GM19395 (cell line): ENCODE measurements around the gene EEF1E1.

Experiments
- ATAC-seq: cut with Tn5 transposase; IDR thresholded peaks from one replicate; pipeline ENCODE4 v1.9.1; 2021; ENCODE audit warnings: mild to moderate bottlenecking, moderate library complexity; ENCODE audit not compliant: unreplicated experiment

The EEF1E1 gene

DNA sequence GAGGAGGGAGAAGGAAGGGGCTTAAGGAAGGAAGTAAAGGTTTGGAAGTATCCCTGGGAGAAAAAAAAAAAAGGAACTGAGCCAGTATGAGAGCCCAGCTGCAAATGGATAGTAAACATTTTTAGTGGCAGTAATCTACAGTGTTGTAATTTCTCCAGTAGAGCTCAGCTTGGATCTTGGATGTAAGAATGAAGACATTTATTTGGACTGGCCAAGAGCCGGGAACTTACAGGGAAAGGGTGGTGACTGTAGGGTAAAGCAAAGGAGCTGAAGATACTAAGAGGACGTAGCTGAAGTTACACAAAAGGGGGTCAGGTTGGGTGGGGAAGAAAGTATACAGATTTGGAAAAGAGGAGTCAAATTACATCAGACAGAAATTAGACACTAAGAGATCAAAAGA, 13.5 kb downstream of the EEF1E1 start:
- ATAC-seq = no peak

DNA sequence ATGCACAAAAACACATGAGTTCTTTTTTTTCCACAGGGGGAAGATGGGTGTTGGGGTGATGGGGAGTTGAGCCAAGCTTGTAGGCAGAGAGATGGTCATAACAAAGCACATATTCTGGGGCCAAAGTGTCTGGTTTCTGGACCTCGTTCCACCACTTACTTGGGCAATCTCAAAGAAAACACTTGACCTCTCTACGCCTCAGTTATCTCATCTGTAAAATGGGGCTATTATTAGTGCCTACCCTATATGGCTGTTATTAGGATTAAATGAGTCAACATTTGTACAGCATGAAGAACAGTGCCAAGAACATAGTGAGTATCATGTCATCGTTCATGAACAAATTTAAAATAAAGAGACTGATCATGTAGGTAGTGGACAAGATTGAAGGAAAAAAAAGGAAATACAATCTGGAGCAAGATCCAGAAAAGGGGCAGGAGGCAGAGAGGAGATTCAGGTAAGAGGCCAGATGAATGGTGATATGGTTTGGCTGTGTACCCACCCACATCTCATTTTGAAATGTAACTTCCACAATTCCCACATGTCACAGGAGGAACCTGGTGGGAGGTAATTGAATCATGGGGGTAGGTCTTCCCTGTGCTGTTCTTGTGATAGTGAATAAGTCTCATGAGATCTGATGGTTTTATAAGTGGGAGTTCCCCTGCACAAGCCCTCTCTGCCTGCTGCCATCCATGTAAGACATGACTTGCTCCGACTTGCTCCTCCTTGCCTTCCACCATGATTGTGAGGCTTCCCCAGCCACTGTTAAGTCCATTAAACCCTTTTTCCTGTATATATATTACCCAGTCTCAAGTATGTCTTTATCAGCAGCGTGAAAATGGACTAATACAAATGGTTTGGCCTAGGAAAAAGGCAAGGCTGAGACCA, 14.2 kb downstream of the EEF1E1 start:
- ATAC-seq = no peak

DNA sequence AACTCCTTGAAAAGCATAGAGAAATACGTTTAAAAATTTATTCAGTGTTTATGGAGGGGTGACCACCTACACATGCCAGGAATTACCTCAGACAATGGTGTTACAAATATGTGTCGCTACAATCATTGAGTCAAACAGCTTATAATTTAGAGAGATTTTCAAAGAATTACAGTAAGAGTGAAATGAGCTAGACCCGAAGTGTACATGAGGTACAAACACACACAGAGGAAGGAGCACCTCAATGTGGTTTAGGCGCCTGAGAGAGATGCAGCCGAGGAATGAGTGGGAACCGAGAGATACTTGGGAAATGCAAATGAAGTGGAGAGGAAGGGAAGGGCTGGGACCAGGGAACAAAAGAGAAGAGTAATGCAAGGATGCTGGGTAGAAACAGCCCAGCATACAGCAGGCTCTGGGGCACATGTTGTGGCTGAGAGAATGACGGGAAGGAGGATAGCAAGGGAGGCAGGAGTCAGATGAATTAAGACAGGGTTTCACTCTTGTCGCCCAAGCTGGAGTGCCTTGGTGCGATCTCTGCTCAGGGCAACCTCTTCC, 15.5 kb downstream of the EEF1E1 start:
- ATAC-seq = no peak

DNA sequence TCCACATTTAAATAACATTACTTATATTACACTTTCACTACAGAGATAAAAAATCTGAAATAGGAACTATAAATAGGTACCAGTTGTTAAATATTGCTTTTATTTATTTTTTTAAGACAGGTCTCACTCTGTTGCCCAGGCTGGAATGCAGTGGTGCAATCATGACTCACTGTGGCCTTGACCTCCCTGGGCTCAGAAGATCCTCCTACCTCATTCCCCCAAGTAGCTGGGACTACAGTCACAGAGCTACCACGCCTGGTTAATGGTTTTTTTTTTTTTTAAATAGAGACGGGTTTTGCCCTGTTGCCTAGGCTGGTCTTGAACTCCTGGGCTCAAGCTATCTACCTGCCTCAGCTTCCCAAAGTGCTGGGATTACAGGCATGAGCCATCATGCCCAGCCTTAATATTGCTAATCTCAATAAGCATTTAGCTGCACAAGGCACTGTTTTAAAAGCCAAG, 17.3 kb downstream of the EEF1E1 start:
- no peak for ATAC-seq

DNA sequence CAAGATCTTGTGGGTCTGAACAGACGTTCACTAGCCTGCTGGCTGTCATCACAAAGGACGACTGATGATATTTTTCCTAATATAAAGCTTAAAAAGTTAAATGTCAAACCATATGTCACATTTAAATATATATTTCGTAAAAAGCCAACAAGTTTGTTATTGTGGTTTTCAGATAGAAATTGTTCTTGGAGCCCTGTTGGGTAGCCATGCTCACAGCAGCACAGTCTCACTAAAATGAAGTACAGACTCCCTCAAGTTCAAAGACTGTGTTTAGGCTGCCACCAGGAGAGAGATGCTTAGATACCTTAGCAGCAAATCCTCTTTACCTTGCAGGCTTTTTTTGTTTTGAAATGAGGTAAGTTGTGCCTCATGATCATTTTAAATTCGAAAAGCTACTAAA, 17.8 kb downstream of the EEF1E1 start:
- no peak for ATAC-seq

DNA sequence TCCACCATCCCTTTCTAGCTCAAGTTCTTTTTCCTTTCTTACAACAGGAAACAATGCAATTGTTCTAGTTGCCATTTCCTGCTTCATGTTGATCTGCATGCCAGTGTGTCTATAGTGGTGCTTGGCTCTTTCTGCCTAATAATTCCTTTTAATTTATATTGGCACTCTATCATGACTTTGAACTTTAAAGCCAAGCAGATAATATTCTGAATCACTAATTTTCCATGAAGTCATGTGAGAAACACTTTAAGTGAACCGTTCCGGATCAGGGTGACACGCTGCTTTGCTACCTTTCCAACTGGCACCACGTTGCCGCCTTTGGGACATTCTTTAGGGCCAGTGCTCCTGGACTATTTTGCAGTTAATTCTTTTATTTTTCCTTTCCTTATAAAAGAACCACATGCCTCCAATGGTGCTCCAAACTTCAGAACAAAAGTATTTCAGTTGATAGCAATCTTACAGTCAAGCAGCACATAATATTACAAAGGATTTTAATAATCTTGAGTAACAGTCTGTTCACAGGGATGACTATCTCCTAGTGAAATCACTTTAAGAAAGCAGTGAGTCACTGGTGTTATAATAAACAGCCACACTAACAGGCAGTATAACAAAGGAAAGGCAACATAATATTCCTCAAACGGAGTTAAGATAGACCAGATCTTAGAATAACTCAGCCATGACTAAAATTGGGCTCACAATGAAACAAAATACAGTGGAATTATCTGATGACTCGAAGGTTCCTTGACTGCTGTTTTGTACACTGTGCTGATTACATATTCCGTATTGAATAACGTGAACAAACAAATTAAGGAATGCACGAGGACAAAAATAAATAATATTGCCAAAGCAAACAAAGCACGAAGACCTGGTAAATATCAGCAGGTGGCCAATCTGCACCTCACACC, 19.1 kb downstream of the EEF1E1 start:
- no peak for ATAC-seq

DNA sequence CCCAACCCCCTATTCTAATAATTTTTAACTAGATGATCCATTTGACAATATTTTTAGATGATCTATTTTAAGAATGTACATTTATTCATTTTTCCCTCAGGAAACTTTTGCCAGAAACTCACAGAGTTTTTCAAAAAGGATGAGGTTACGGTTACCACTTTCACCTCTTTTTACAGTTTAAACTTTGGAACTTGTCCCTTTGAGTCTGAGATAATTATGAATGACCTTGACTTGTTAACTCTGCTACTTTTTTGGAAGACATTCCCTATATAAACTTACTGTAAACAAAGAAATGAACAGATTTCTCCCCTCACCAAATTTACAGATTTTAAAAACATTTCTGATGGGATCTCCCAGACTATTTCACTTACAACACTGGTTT, 19.8 kb downstream of the EEF1E1 start:
- ATAC-seq = no peak

DNA sequence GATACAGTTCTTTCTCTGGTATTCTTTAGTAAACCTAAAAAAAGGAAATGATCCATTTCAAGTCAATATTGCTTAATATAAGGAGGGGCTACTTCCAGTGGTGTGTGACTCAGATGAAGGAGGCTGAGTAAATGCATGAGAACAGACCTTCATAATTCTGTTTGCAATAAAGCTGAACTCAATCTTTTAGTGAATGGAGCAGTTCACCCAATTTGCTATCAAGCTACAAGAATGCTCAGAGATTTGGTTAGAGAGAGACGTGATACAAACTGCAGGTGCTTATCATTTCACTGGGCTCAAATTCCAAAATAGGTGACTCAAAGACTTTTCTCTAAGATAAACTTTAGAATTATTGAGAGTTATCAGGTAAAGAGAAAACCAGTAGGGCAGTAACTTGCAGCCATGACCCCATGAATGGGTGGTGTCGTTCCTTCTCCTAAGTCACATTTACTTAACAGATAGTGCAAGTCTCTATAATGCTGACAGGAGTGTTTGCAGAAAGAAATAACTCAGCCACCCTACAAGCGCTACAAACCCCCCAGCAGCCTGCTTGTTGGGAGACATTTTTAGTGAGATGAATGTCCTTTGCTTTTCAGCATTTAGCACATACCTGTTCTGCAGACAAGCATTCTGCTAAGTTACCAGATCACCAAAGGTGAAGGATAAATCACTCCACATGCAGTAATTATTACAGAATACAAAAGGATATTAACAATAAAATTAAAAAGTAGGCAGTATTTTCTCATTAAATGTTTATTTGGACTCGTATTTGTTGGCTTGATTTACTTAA, 21.8 kb downstream of the EEF1E1 start:
- no peak for ATAC-seq

DNA sequence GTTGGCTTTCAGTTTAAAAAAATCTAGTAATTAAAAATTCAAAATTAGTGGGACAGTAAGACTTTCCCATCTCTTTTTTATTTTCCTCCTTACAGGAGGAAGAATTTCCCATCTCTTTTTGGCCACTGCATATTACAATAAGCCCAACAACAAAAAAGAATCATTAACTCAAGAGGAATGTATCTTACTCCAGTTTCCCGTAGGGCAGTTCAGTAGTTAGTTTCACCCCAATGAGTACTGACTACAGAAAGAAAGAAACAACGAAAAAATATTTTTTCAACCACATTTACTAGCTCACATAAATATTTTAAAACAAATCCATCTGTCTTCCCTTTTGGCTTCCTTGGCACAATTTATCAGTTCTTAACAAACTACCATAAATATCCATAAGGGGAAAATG, 23.2 kb downstream of the EEF1E1 start:
- no peak for ATAC-seq

DNA sequence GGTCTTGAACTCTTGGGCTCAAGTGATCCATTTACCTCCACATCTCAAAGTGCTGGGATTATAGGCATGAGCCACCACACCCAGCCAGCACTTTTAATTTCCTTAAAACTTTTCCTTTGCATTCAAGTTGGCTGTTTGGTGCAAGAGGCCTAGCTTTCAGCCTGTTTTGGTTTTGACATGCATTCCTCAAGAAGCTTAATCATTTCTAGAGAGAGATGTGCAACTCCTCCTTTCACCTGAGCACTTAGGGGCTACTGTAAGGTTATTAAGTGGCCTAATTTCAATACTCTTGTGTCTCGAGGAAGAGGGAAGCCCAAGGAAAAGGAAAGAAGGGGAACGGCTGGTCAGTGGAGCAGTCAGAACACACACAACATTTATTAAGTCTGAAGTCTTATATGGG, 24.4 kb downstream of the EEF1E1 start:
- ATAC-seq = no peak

DNA sequence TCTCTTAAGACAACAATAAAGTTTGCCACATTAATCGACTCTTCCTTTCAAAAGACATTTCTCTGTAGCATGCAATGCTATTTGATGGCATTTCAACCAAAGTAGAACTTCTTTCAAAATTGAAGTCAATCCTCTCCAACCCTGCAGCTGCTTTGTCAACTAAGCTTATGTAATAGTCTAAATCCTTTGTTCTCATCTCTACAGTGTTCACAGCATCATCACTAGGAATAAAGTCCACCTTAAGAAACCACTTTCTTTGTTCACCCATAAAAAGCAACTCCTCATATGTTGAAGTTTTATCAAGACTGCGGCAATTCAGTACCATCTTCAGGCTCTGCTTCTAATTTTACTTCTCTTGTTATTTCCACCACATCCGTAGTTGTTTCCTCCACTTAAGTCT, 26.6 kb downstream of the EEF1E1 start:
- ATAC-seq = no peak

DNA sequence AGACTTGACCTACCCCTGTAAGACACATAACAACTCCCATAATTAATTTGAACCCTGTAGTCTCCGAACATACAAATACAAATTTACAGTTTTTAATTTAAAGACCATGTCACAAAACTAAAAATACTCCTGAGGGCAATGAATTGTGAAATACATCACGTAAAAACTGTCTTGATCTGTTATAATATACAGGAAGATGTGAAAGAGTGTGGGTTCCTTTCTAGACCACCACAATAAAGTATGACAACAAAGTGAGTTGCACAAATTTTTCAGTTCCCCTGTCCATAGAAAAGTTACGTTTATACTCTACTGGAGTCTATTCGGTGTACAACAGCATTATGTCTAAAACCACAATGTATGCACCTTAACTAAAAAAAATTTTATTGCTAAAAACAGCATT, 27.2 kb downstream of the EEF1E1 start:
- ATAC-seq = no peak

DNA sequence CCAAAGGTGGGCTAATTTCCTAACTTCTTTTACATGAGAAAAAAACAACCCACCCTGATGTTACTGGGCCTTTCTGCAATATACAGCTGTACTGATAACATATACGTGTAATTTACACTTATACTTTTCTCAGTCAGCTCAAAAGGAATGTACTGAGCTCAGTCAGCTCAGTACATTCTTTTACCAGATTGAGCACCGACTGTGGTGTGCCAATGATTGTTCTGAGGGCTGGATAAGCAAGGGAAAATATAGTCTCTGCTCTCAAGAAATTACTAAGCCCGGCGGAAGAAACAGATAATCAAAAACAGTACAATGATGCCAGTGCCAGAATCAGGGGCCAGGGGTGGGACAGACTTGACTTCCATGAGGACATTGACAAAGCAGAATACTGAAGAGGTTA, 28.1 kb downstream of the EEF1E1 start:
- no peak for ATAC-seq

DNA sequence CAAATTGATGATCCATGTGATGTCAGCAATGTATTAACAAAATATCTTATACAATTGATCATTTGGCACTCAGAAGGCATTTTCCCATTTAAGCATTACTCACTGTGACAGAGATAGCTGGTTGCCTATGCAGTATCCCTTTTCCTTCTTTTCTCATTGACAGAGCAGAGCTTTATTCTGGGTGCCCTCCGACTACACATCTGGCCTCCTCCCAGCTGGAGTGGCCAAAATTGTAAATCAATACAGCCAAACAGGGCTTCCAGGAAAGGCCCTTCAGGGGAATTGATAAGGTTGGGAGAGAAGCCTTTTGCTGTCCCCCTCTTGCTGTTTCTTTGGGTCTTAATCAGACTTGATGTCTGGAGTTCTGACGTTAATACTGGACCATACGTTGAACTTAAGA, 28.6 kb downstream of the EEF1E1 start:
- ATAC-seq = no peak

DNA sequence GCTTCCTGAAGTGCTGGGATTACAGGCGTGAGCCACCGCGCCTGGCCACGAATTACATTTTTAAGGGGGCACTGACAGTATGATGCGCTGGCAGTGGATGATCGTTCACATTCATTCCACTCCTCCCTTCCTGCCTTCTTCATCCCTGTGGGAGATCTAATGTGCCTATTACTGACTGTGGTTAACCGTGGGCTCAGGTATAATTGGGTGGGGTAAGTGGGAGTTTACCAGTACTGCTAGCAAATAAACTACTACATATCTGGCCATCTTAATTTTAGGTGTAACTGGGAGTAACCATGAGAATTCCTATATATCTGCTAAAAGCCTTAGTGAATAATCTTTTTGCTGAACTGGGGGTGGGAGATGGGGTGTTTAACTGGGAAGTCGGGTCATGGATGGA, 31.6 kb downstream of the EEF1E1 start:
- no peak for ATAC-seq

DNA sequence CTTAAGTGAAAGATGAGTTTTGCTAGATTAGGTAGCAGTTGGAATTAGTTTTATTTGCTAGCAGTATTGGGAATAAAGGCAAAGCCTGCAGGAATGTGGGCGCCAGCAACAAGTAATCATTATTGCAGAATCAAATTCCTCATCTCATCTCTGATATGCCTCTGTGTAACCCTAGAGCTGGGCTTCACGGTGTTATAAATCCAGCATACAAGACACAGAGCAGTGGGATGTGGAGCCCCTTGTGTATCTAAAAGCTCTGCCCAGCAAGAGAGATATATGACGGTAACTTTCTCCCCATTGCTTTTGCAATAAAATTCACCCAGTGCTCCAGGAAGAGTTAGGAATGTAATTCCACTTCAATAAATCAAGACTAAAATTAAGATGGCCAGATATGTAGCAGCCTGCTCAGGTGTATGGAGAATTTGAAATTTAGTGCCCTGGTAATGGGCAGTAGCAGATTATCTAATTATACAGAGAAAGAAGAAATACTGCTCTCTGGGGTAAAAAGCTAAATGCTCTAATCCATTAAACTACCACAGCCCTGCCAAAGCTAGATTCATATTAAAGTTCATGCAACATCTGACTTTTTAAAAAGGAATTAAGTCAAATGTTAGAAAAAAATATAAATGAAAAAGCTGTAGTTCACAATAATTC, 32.6 kb downstream of the EEF1E1 start:
- ATAC-seq = no peak

DNA sequence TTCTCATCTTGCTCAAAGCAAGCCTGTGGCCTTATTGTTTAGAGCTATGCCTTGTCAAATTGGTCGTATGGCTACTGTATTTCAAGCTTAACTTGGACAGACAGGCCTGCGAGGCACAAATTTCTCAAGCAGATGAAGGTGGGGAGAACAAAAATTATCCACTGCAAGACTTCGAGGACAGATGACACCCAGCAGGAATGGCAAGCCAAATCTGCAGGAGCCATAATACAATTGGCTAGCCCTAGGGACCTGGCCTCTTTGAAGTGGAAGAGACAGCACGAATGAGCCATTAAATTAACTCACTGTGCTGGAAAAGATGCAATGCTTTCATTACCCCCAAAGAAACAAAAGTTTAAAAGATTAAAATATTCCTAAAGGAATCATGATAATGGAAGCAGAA, 33.2 kb downstream of the EEF1E1 start:
- ATAC-seq = no peak

DNA sequence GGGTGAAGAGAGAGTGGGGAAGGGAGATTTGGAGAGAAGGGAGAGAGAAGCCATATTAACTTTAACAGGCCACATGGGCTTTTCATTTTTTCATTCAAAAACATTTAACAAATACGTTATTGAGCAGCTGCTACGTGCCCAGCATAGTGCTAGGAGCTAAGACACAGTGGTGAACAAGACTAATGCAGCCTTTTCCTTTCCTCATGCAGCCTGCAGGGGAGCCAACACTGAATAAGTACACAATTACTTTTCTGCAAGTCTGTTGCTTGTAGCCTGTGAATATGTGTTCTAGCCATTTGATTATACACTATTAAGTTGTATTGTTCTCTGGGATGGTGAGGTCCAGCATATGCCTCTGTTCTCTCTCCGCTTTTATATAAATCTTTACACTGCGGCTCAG, 36.2 kb downstream of the EEF1E1 start:
- ATAC-seq = no peak

DNA sequence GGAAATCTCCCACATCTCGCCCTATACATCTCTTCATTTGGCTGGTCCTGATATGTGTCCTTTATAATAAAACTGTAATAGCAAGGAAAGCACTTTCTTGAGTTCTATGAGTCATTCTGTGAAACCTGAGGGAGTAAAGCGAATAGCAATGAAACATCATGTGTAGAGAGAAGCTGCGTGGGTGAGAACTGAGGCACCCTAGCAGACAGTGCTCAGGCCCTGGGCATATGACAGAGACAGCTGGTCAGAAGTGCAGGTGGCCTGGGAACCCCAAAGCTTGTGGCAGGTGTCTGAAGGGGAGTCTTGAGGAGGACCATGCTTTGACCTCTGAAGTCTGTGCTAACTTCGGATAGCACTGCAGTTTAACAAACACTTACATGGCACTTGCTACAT, 36.8 kb downstream of the EEF1E1 start:
- peak; percentile 59 for ATAC-seq
